Epithelial cell of alveolus of lung (primary cell): ENCODE data around the gene PTGER1. TPM values are rescaled to one million over a fixed set of nuclear protein-coding genes. Genes with fewer than 3 reads are reported as not detected.

ENCODE experiments used
- total RNA-seq: library from RNA; depleted of rRNA; stranded (reverse); fragments of >200 nt; gene quantifications from 2 replicates; pipeline ENCODE4 v1.2.1, GENCODE V29; 2015

PTGER1 gene, protein sequence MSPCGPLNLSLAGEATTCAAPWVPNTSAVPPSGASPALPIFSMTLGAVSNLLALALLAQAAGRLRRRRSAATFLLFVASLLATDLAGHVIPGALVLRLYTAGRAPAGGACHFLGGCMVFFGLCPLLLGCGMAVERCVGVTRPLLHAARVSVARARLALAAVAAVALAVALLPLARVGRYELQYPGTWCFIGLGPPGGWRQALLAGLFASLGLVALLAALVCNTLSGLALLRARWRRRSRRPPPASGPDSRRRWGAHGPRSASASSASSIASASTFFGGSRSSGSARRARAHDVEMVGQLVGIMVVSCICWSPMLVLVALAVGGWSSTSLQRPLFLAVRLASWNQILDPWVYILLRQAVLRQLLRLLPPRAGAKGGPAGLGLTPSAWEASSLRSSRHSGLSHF
- 3.9 and 15.1 TPM in 2 replicates for total RNA-seq

GRCh38 chr19:14475251-14476073, at the start of gene PTGER1:
Gene PTGER1 (minus strand): TSS chr19:14475354. CDS start chr19:14474320, 1,034 bp downstream.

DNA sequence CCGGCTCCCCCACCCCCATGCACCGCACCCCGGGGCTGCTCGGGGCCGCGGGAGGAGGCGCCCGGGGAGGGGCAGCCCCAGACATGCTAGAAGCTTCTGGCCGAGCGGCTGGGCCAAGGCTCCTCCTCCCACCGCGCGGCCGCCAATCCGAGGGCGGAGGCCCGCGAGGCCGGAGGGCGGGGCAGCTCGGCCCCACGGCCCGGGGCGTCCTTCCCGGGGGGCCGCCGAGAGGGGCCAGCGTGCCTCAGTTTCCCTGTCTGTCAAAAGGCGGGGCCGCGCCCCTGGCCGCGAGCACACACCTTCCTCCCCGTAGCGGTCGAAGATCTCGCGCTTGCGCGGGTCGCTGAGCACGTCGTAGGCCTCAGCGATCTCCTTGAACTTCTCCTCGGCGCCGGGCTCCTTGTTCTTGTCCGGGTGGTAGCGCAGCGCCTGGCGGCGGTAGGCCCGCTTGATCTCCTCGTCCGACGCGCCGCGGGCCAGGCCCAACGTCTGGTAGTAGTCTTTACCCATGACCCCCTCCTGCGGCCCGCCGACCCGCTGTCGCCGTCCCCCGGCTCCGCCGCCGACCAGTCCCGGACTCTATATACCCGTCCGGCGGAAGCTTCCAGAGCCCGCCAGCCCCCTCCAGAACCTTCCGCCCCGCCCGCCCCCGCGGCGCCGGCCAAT, 42.8 kb upstream of the PTGER1 start, which contains the start of gene DNAJB1:
Gene DNAJB1 (minus strand): TSS at position 558 of the 666 bp plus-strand sequence. CDS start 48 bp downstream, at position 510.

GRCh38 chr19:14496029-14496833, 21.1 kb upstream of the PTGER1 start, which contains the start of gene GIPC1:
Gene GIPC1 (minus strand): TSS chr19:14496127. CDS start chr19:14482976, 13,151 bp downstream.

GRCh38 chr19:14432791-14433553, 42.2 kb downstream of the PTGER1 start, which contains the start of gene PKN1:
Gene PKN1 (plus strand): TSS chr19:14433306. CDS start chr19:14433522, 216 bp downstream.

Other genes with a start within 250 kb of the PTGER1 start
- gene ADGRE5, start 93.9 kb downstream of the PTGER1 start, total RNA-seq = 65.6 and 71.4 TPM in 2 replicates
- gene DDX39A, start 56.0 kb downstream of the PTGER1 start, total RNA-seq = 51.3 and 92.7 TPM in 2 replicates
- 83.2 and 134 TPM in 2 replicates for gene PKN1, start 42.0 kb downstream of the PTGER1 start, total RNA-seq
- gene GIPC1, start 20.8 kb upstream of the PTGER1 start, total RNA-seq = 73.1 and 112 TPM in 2 replicates
- gene DNAJB1, start 43.0 kb upstream of the PTGER1 start, total RNA-seq = 66.3 and 71.5 TPM in 2 replicates
- 84.4 and 91.8 TPM in 2 replicates for gene TECR, start 54.2 kb upstream of the PTGER1 start, total RNA-seq
- gene NDUFB7, start 96.7 kb upstream of the PTGER1 start, total RNA-seq = 289 and 360 TPM in 2 replicates
- gene CLEC17A, start 107.7 kb upstream of the PTGER1 start, total RNA-seq = not detected in 2 replicates
- gene ADGRE3, start 199.5 kb upstream of the PTGER1 start, total RNA-seq = not detected in 2 replicates
- gene ZNF333, start 214.7 kb upstream of the PTGER1 start, total RNA-seq = 10.1 and 23.4 TPM in 2 replicates